ENCODE results near the gene C1orf167. TPM values are rescaled to one million over a fixed set of nuclear protein-coding genes. Genes with fewer than 3 reads are reported as not detected.
A peak's percentile ranks its signal among the peaks of the same experiment; 100 is the strongest.
"Not testable (repeated sequence)": the region's sequence is repeated elsewhere in the genome, so short reads cannot be mapped to it uniquely, and the experiment has no call there.

C1orf167 gene
- total and polyA plus RNA-seq, 3 experiments from 2014 or later, result 0.81 TPM; not detected in 2

GRCh38 chr1:11803924-11804665 is 42.1 kb downstream of the C1orf167 start:
- Mint-ChIP-seq H3K4me3 (peak overlapping the region; percentile 94 to 100 (median 99)), H3K27ac (peak overlapping the region; percentile 90 to 100 (median 94)), H3K36me3 (peaks cover 0 to 50% (median 0%) of the 10 kb centered on the region in 3 donors), H3K4me1 (peaks cover 53 to 72% (median 64%) of the 10 kb centered on the region in 3 donors)
- H3K4me1 ChIP-seq (ENCODE audit: insufficient read depth, low read length), result peaks cover 52% of the 10 kb centered on the region
- not testable (repeated sequence) for H3K9me3 Mint-ChIP-seq; H3K27me3 ChIP-seq (ENCODE audit: insufficient read depth, low read length, poor library complexity, severe bottlenecking); H3K9me3 ChIP-seq (ENCODE audit: low read length); H3K27me3 Mint-ChIP-seq; DNase-seq
- CTCF ChIA-PET, result interaction anchor here (0.9 to 1.3 kb wide), 2 partner anchors 85 to 140 kb away, joined by 3 read pairs; partner anchors contain the start of gene FBXO6
- peak overlapping the region; percentile 90 for H3K4me3 ChIP-seq (ENCODE audit: low read length)
- peak overlapping the region; percentile 95 for H3K27ac ChIP-seq (ENCODE audit: low read depth, low read length)
- POLR2A ChIA-PET, result interaction anchor here (1.4 to 1.6 kb wide), 3 partner anchors 15 to 104 kb away, joined by 3 to 8 read pairs (median 7); no protein-coding TSS in a partner anchor
- peaks cover 15% of the 10 kb centered on the region for H3K36me3 ChIP-seq (ENCODE audit: insufficient read depth, low read length)

GRCh38 chr1:11804666-11805421 is 42.9 kb downstream of the C1orf167 start:
- peaks cover 52% of the 10 kb centered on the region for H3K4me1 ChIP-seq (ENCODE audit: insufficient read depth, low read length)
- H3K9me3 ChIP-seq (ENCODE audit: low read length), result no peaks in the 10 kb centered on the region
- no peaks in the 10 kb centered on the region for H3K27me3 ChIP-seq (ENCODE audit: insufficient read depth, low read length, poor library complexity, severe bottlenecking)
- no peaks in the 10 kb centered on the region for H3K27me3 Mint-ChIP-seq
- peaks cover 10% of the 10 kb centered on the region for H3K36me3 ChIP-seq (ENCODE audit: insufficient read depth, low read length)
- H3K27ac Mint-ChIP-seq, result peak overlapping the region; percentile 77 to 100 (median 90)
- peak in 2 of 5 donors; percentile 11 to 17 for DNase-seq
- peak overlapping the region; percentile 94 to 100 (median 99) for H3K4me3 Mint-ChIP-seq
- peak overlapping the region; percentile 90 for H3K4me3 ChIP-seq (ENCODE audit: low read length)
- CTCF ChIA-PET, result no interaction called here
- POLR2A ChIA-PET, result no interaction called here
- H3K4me1 Mint-ChIP-seq, result peaks cover 55 to 74% (median 67%) of the 10 kb centered on the region in 3 donors
- H3K9me3 Mint-ChIP-seq, result no peaks in the 10 kb centered on the region
- peak overlapping the region; percentile 95 for H3K27ac ChIP-seq (ENCODE audit: low read depth, low read length)
- peaks cover 0 to 50% (median 0%) of the 10 kb centered on the region in 3 donors for H3K36me3 Mint-ChIP-seq

GRCh38 chr1:11805422-11806306 is 43.7 kb downstream of the C1orf167 start, which contains the start of the genes CLCN6 and MTHFR:
TSS of gene CLCN6 (plus strand) at chr1:11806191. CDS start at chr1:11806263, 72 bp downstream.
TSS of gene MTHFR (minus strand) at chr1:11805964. CDS start at chr1:11803116, 2,848 bp downstream.
- CTCF ChIA-PET, result interaction anchor here (0.8 to 1.3 kb wide), 4 partner anchors 69 to 162 kb away, joined by 3 to 6 read pairs (median 3); no protein-coding TSS in a partner anchor
- Mint-ChIP-seq H3K36me3 (peaks cover 0 to 47% (median 1%) of the 10 kb centered on the region in 3 donors), H3K27ac (peak within 1 kb of the TSS; percentile 90 to 100 (median 98)), H3K27me3 (no peaks in the 10 kb centered on the region), H3K9me3 (no peaks in the 10 kb centered on the region), H3K4me1 (peaks cover 55 to 74% (median 67%) of the 10 kb centered on the region in 3 donors), H3K4me3 (peak within 1 kb of the TSS; percentile 94 to 100 (median 99))
- DNase-seq, result peak; percentile 97 to 99 (median 98)
- Histone ChIP-seq H3K27me3 (ENCODE audit: insufficient read depth, low read length, poor library complexity, severe bottlenecking) (no peaks in the 10 kb centered on the region), H3K4me1 (ENCODE audit: insufficient read depth, low read length) (peaks cover 52% of the 10 kb centered on the region), H3K36me3 (ENCODE audit: insufficient read depth, low read length) (peaks cover 6% of the 10 kb centered on the region), H3K27ac (ENCODE audit: low read depth, low read length) (peak within 1 kb of the TSS; percentile 95), H3K4me3 (ENCODE audit: low read length) (peak within 1 kb of the TSS; percentile 90), H3K9me3 (ENCODE audit: low read length) (no peaks in the 10 kb centered on the region)
- POLR2A ChIA-PET, result interaction anchor here (0.8 to 1.8 kb wide), 5 partner anchors 20 to 174 kb away, joined by 3 to 15 read pairs (median 4); partner anchors contain the start of gene AGTRAP

DNA sequence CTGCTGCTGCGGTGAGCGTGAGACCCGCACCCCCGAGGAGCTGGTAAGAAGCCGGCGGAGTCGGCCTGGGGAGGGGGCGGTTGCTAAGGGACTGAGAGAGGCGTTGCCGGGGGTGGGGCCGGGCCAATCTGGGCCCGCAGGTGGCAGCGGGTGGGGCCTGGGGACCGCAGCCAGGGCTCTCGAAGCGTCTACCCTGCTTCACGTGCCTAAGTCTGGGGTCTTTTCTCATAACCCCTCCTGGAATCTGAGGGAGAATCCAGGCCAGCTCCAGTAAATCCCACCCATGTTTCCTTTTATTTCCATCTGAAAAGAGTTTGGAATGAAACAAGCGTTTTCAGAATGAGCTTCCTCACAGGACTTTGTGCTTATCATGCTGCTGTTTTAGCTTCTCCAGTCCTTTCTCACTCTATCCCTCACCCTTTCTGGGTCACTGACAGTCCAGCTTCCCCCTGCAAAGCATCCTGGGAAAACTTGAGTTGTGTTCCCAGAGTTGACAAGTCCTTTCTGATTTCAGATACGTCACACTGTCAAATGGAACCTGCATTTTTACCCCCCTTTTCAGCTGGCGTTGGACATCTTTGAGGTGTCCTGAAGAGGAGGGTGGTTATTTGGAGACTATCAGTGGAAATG is 44.4 kb downstream of the C1orf167 start:
- Histone ChIP-seq H3K4me1 (ENCODE audit: insufficient read depth, low read length) (peaks cover 52% of the 10 kb centered on the region), H3K4me3 (ENCODE audit: low read length) (peak overlapping the region; percentile 90), H3K27me3 (ENCODE audit: insufficient read depth, low read length, poor library complexity, severe bottlenecking) (no peaks in the 10 kb centered on the region), H3K9me3 (ENCODE audit: low read length) (no peaks in the 10 kb centered on the region), H3K36me3 (ENCODE audit: insufficient read depth, low read length) (no peaks in the 10 kb centered on the region), H3K27ac (ENCODE audit: low read depth, low read length) (peak overlapping the region; percentile 95)
- CTCF ChIA-PET, result interaction anchor here (0.8 to 1.7 kb wide), 5 partner anchors 32 to 163 kb away, joined by 3 to 6 read pairs (median 3); no protein-coding TSS in a partner anchor
- Mint-ChIP-seq H3K4me3 (peak overlapping the region; percentile 94 to 100 (median 99)), H3K4me1 (peaks cover 55 to 70% (median 67%) of the 10 kb centered on the region in 3 donors), H3K27me3 (no peaks in the 10 kb centered on the region), H3K9me3 (no peaks in the 10 kb centered on the region), H3K27ac (peak overlapping the region; percentile 90 to 100 (median 98)), H3K36me3 (peaks cover 0 to 41% (median 1%) of the 10 kb centered on the region in 3 donors)
- peak in 1 of 5 donors; percentile 72 for DNase-seq
- POLR2A ChIA-PET, result interaction anchor here (0.8 to 1.8 kb wide), 5 partner anchors 21 to 173 kb away, joined by 3 to 15 read pairs (median 4); partner anchors contain the start of gene AGTRAP

- no peaks in the 10 kb centered on the region for H3K27me3 ChIP-seq (ENCODE audit: insufficient read depth, low read length, poor library complexity, severe bottlenecking)
- Mint-ChIP-seq H3K27ac (peak overlapping the region; percentile 90 to 100 (median 96)), H3K36me3 (peaks cover 0 to 44% (median 7%) of the 10 kb centered on the region in 3 donors), H3K4me1 (peaks cover 51 to 64% (median 63%) of the 10 kb centered on the region in 3 donors), H3K9me3 (no peaks in the 10 kb centered on the region), H3K4me3 (peak overlapping the region; percentile 94 to 100 (median 99)), H3K27me3 (no peaks in the 10 kb centered on the region)
- peak overlapping the region; percentile 90 for H3K4me3 ChIP-seq (ENCODE audit: low read length)
- H3K4me1 ChIP-seq (ENCODE audit: insufficient read depth, low read length), result peaks cover 48% of the 10 kb centered on the region
- H3K27ac ChIP-seq (ENCODE audit: low read depth, low read length), result peak overlapping the region; percentile 95
- no peak for DNase-seq
- POLR2A ChIA-PET, result interaction anchor here (0.5 to 1.8 kb wide), 2 partner anchors 101 to 103 kb away, joined by 3 to 10 read pairs; no protein-coding TSS in a partner anchor
- H3K9me3 ChIP-seq (ENCODE audit: low read length), result no peaks in the 10 kb centered on the region
- peaks cover 3% of the 10 kb centered on the region for H3K36me3 ChIP-seq (ENCODE audit: insufficient read depth, low read length)
- CTCF ChIA-PET, result interaction anchor here (0.6 to 1.7 kb wide), 5 partner anchors 31 to 220 kb away, joined by 3 to 6 read pairs (median 3); no protein-coding TSS in a partner anchor
Observed at GRCh38 chr1:11807133-11807532, 45.1 kb downstream of the C1orf167 start.

DNA sequence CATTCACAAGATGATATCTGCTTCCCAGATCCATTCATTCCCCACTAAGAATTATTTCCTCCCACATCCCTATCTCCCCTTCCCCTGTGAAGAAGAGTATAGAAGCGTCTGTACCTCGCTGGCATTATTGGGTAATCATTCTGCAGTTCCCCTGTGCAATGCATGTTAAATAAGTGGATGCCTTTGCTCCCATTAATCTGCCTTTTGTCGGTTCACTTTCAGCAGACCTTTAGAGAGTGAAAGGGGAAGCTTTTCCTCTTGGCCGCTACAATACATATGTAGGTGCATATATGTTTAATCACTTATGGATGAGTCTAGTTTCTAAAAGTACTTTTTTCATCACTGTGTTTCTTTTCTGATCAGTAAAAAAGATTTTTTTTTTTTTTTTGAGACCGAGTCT is 51.0 kb downstream of the C1orf167 start:
- no peak for DNase-seq
- Mint-ChIP-seq H3K36me3 (peaks cover 0 to 72% (median 20%) of the 10 kb centered on the region in 3 donors), H3K27me3 (no peaks in the 10 kb centered on the region), H3K27ac (no peak overlapping the region), H3K4me3 (no peak overlapping the region), H3K4me1 (peaks cover 4 to 15% (median 13%) of the 10 kb centered on the region in 3 donors), H3K9me3 (no peaks in the 10 kb centered on the region)
- Histone ChIP-seq H3K27ac (ENCODE audit: low read depth, low read length) (no peak overlapping the region), H3K27me3 (ENCODE audit: insufficient read depth, low read length, poor library complexity, severe bottlenecking) (no peaks in the 10 kb centered on the region), H3K4me3 (ENCODE audit: low read length) (no peak overlapping the region), H3K36me3 (ENCODE audit: insufficient read depth, low read length) (peaks cover 22% of the 10 kb centered on the region), H3K9me3 (ENCODE audit: low read length) (no peaks in the 10 kb centered on the region), H3K4me1 (ENCODE audit: insufficient read depth, low read length) (no peaks in the 10 kb centered on the region)
- POLR2A ChIA-PET, result no interaction called here
- CTCF ChIA-PET, result no interaction called here
